GM12892 (cell line): ENCODE data around the gene DOLPP1. TPM values are rescaled to one million over a fixed set of nuclear protein-coding genes. Genes with fewer than 3 reads are reported as not detected.
"Not testable (repeated sequence)": the region's sequence is repeated elsewhere in the genome, so short reads cannot be mapped to it uniquely, and the experiment has no call there.

Experiments used
- DNase-seq: peaks from one replicate; pipeline ENCODE4 v3.0.0; 2011; ENCODE audit not compliant: insufficient read length
- FAIRE-seq: peaks from 2 replicates; lab custom pipeline; 2011; peaks lifted over from hg19 to GRCh38; lab: Jason Lieb, UNC
- POLR2A ChIP-seq: IDR thresholded peaks from 2 replicates; pipeline ENCODE4 v1.6.1; 2011; ENCODE audit warnings: low read depth, low read length, control low read depth
- POLR2AphosphoS5 ChIP-seq: IDR thresholded peaks from 2 replicates; pipeline ENCODE4 v1.6.1; 2011; ENCODE audit warnings: low read depth, low read length, control low read depth
- TAF1 ChIP-seq: IDR thresholded peaks from 2 replicates; pipeline ENCODE4 v1.6.1; 2011; ENCODE audit warnings: low read depth, mild to moderate bottlenecking, control low read depth, low read length, borderline replicate concordance
- polyA plus RNA-seq: library from polyadenylated mRNA; unstranded; fragments of >200 nt; gene quantifications from one replicate; pipeline ENCODE4 v1.2.1, GENCODE V29; 2012; ENCODE audit warnings: missing spikeins, inconsistent platforms; ENCODE audit not compliant: missing spikeins

DOLPP1 gene
- polyA plus RNA-seq, result 5.1 TPM

- DNase-seq, result peak; percentile 100
- FAIRE-seq, result peak; percentile 98
- TF ChIP-seq TAF1 (peak; percentile 15; the same call in 1 of the 2 replicates), POLR2AphosphoS5 (peak; percentile 83), POLR2A (peak; percentile 84; the same call in 1 of the 2 replicates)
Measured at GRCh38 chr9:129080601-129081387, at the start of gene DOLPP1. Gene DOLPP1, plus strand, starts transcription at chr9:129081111. Its CDS starts 21 bp downstream, at chr9:129081132.

GRCh38 chr9:129031514-129031913 is 49.4 kb upstream of the DOLPP1 start:
- FAIRE-seq, result no peak
- DNase-seq, result no peak
- TF ChIP-seq POLR2A (no peak), POLR2AphosphoS5 (no peak), TAF1 (no peak)

GRCh38 chr9:129032541-129033159 is 48.3 kb upstream of the DOLPP1 start:
- TF ChIP-seq TAF1, result no peak
- no peak for TF ChIP-seq POLR2AphosphoS5
- TF ChIP-seq POLR2A, result no peak
- FAIRE-seq (no peak), DNase-seq (no peak)

GRCh38 chr9:129033216-129033615 is 47.7 kb upstream of the DOLPP1 start:
- DNase-seq (no peak), FAIRE-seq (no peak)
- TF ChIP-seq POLR2AphosphoS5 (no peak), TAF1 (no peak)

GRCh38 chr9:129035838-129036237 is 45.1 kb upstream of the DOLPP1 start:
- DNase-seq, FAIRE-seq: not testable (repeated sequence)

- FAIRE-seq (peak; percentile 97), DNase-seq (peak; percentile 98)
- peak; percentile 87 for TF ChIP-seq POLR2A
- TF ChIP-seq POLR2AphosphoS5, result peak; percentile 66
- TF ChIP-seq TAF1, result peak; percentile 58
Measured at GRCh38 chr9:129036241-129036922, 44.5 kb upstream of the DOLPP1 start, which contains the start of gene MIGA2. Gene MIGA2, plus strand, starts transcription at chr9:129036626. Its CDS starts 3,969 bp downstream, at chr9:129040595.

- DNase-seq (no peak), FAIRE-seq (no peak)
- no peak for TF ChIP-seq POLR2AphosphoS5
- TF ChIP-seq TAF1, result no peak
- no peak for TF ChIP-seq POLR2A
Measured at GRCh38 chr9:129036923-129037766, 43.8 kb upstream of the DOLPP1 start.

GRCh38 chr9:129037767-129038098 is 43.2 kb upstream of the DOLPP1 start:
- DNase-seq, result no peak
- TF ChIP-seq POLR2AphosphoS5, result no peak
- no peak for FAIRE-seq

GRCh38 chr9:129038109-129038852 is 42.6 kb upstream of the DOLPP1 start:
- FAIRE-seq, result no peak
- TF ChIP-seq TAF1 (no peak), POLR2AphosphoS5 (no peak), POLR2A (no peak)
- DNase-seq, result no peak

GRCh38 chr9:129040113-129040643 is 40.7 kb upstream of the DOLPP1 start:
- TF ChIP-seq TAF1 (no peak), POLR2A (no peak), POLR2AphosphoS5 (no peak)
- no peak for FAIRE-seq
- no peak for DNase-seq

- TF ChIP-seq POLR2AphosphoS5 (no peak), POLR2A (no peak), TAF1 (no peak)
- no peak for FAIRE-seq
- DNase-seq, result no peak
Measured at GRCh38 chr9:129042016-129042415, 38.9 kb upstream of the DOLPP1 start.
